ENCODE measurements around the gene PTRH1.
A peak's percentile ranks its signal among the peaks of the same experiment; 100 is the strongest.

Gene PTRH1

GRCh38 chr9:127717766-127718165, 2.3 kb upstream of the PTRH1 start:
- no peaks in the 10 kb centered on the region for H3K27me3 ChIP-seq
- peaks cover 0 to 18% (median 15%) of the 10 kb centered on the region in 11 experiments; a peak in 17 of 22 replicates for H4K20me1 ChIP-seq
- H3K4me2 ChIP-seq, result peak overlapping the region in 8 of 11 experiments; percentile 1 to 99 (median 94); a peak in 12 of 22 replicates
- no peaks in the 10 kb centered on the region for H3K36me3 ChIP-seq
- H3K4me3 ChIP-seq, result no peak overlapping the region
- peak overlapping the region in 3 of 11 experiments; percentile 30 to 37 (median 35); a peak in 4 of 22 replicates for H3K9ac ChIP-seq
- peak overlapping the region in 2 of 11 experiments; percentile 45 to 65; a peak in 2 of 22 replicates for H3K27ac ChIP-seq
- TF ChIP-seq Cebpa-rat (IDR thresholded peaks at IDR 0.05), result no peak
- H3K4me1 ChIP-seq, result peaks cover 38 to 69% (median 66%) of the 10 kb centered on the region in 10 experiments
- no peaks in the 10 kb centered on the region for H3K9me3 ChIP-seq (replicated peaks in 1 of 11)

- no peaks in the 10 kb centered on the region for H3K27me3 ChIP-seq
- H3K27ac ChIP-seq, result peak overlapping the region in 9 of 11 experiments; percentile 37 to 73 (median 63); a peak in 15 of 22 replicates
Observed at GRCh38 chr9:127716412-127716811, 949 bp upstream of the PTRH1 start.

GRCh38 chr9:127714951-127715469, 453 bp downstream of the PTRH1 start:
- Histone ChIP-seq H3K36me3 (no peaks in the 10 kb centered on the region), H3K4me3 (peak overlapping the region; percentile 74 to 93 (median 80)), H3K9ac (peak overlapping the region; percentile 67 to 87 (median 80)), H4K20me1 (peaks cover 0 to 46% (median 41%) of the 10 kb centered on the region in 11 experiments; a peak in 19 of 22 replicates), H3K9me3 (replicated peaks in 1 of 11) (no peaks in the 10 kb centered on the region), H3K27me3 (no peaks in the 10 kb centered on the region), H3K27ac (peak overlapping the region; percentile 37 to 73 (median 63); a peak in 21 of 22 replicates), H3K4me2 (peak overlapping the region; percentile 89 to 100 (median 98)), H3K4me1 (peaks cover 48 to 76% (median 70%) of the 10 kb centered on the region in 10 experiments)
- no peak for TF ChIP-seq Cebpa-rat (IDR thresholded peaks at IDR 0.05)

More at GRCh38 chr9:127716412-127716811, 949 bp upstream of the PTRH1 start:
- no peaks in the 10 kb centered on the region for H3K9me3 ChIP-seq (replicated peaks in 1 of 11)
- H3K4me1 ChIP-seq, result peaks cover 46 to 74% (median 69%) of the 10 kb centered on the region in 10 experiments
- no peak for TF ChIP-seq Cebpa-rat (IDR thresholded peaks at IDR 0.05)
- H3K36me3 ChIP-seq, result no peaks in the 10 kb centered on the region
- H3K9ac ChIP-seq, result peak overlapping the region in 9 of 11 experiments; percentile 71 to 87 (median 80); a peak in 13 of 22 replicates
- peak overlapping the region in 7 of 10 experiments; percentile 76 to 89 (median 79); a peak in 11 of 20 replicates for H3K4me3 ChIP-seq
- H4K20me1 ChIP-seq, result peaks cover 0 to 32% (median 28%) of the 10 kb centered on the region in 11 experiments; a peak in 19 of 22 replicates
- peak overlapping the region; percentile 89 to 100 (median 98) for H3K4me2 ChIP-seq

- H3K4me2 ChIP-seq, result peak overlapping the region; percentile 89 to 100 (median 98)
- H4K20me1 ChIP-seq, result peaks cover 0 to 54% (median 43%) of the 10 kb centered on the region in 11 experiments; a peak in 19 of 22 replicates
- H3K4me3 ChIP-seq, result peak overlapping the region; percentile 74 to 93 (median 80); a peak in 18 of 20 replicates
- no peak for TF ChIP-seq Cebpa-rat (IDR thresholded peaks at IDR 0.05)
- H3K9me3 ChIP-seq (replicated peaks in 1 of 11), result peaks cover 0 to 1% (median 0%) of the 10 kb centered on the region in 11 experiments; a peak in 1 of 22 replicates
- H3K27me3 ChIP-seq, result no peaks in the 10 kb centered on the region
- no peak overlapping the region for H3K27ac ChIP-seq
- peaks cover 40 to 68% (median 62%) of the 10 kb centered on the region in 10 experiments for H3K4me1 ChIP-seq
- H3K9ac ChIP-seq, result peak overlapping the region in 10 of 11 experiments; percentile 13 to 80 (median 48); a peak in 14 of 22 replicates
- H3K36me3 ChIP-seq, result no peaks in the 10 kb centered on the region
Observed at GRCh38 chr9:127714020-127714750, 1.3 kb downstream of the PTRH1 start.

- H3K9ac ChIP-seq, result no peak overlapping the region; a peak in 1 of 22 replicates
- no peaks in the 10 kb centered on the region for H3K27me3 ChIP-seq
- H3K9me3 ChIP-seq (replicated peaks in 1 of 11), result peaks cover 0 to 9% (median 0%) of the 10 kb centered on the region in 11 experiments; a peak in 6 of 22 replicates
- TF ChIP-seq Cebpa-rat (IDR thresholded peaks at IDR 0.05), result no peak
- peaks cover 0 to 5% (median 0%) of the 10 kb centered on the region in 11 experiments; a peak in 2 of 22 replicates for H3K36me3 ChIP-seq
- H3K4me1 ChIP-seq, result peaks cover 31 to 61% (median 55%) of the 10 kb centered on the region in 10 experiments
- H3K4me3 ChIP-seq, result no peak overlapping the region
- H4K20me1 ChIP-seq, result peaks cover 0 to 61% (median 43%) of the 10 kb centered on the region in 11 experiments; a peak in 19 of 22 replicates
- H3K4me2 ChIP-seq, result peak overlapping the region in 9 of 11 experiments; percentile 64 to 89 (median 81); a peak in 6 of 22 replicates
- H3K27ac ChIP-seq, result no peak overlapping the region
Observed at GRCh38 chr9:127712867-127713266, 2.6 kb downstream of the PTRH1 start.

GRCh38 chr9:127712371-127712770, 3.1 kb downstream of the PTRH1 start:
- peak overlapping the region; percentile 63 to 89 (median 81); a peak in 18 of 22 replicates for H3K4me2 ChIP-seq

DNA sequence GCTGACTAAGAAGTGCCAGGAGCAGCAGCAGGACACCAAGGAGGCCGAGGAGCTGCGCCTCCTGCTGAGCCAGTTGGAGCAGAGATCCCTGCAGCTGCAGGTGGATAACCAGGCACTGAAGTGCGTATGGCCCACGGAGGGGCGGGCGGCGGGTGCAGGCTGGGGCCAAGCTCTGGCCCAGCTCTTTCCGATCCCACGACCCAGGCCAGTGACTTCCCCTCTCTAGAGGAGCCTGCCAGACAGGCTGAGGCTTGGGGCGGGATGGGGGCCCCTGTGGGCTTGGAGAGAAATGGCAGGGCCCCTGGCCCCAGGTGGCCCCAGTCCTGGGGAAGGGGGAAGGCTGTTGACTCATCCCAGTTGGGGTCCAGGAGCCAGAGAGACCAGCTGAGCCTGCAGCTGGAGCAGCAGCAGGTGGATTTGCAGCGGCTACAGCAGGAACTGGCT, 3.6 kb downstream of the PTRH1 start:
- peaks cover 0 to 5% (median 0%) of the 10 kb centered on the region in 11 experiments; a peak in 2 of 22 replicates for H3K36me3 ChIP-seq
- no peak overlapping the region; a peak in 1 of 20 replicates for H3K4me3 ChIP-seq
- no peak for TF ChIP-seq Cebpa-rat (IDR thresholded peaks at IDR 0.05)
- peaks cover 0 to 9% (median 0%) of the 10 kb centered on the region in 11 experiments; a peak in 6 of 22 replicates for H3K9me3 ChIP-seq (replicated peaks in 1 of 11)
- peak overlapping the region; percentile 63 to 89 (median 81) for H3K4me2 ChIP-seq
- peak overlapping the region in 4 of 11 experiments; percentile 7 to 60 (median 33); a peak in 6 of 22 replicates for H3K9ac ChIP-seq
- peaks cover 37 to 62% (median 55%) of the 10 kb centered on the region in 10 experiments for H3K4me1 ChIP-seq
- H4K20me1 ChIP-seq, result peaks cover 0 to 61% (median 47%) of the 10 kb centered on the region in 11 experiments; a peak in 19 of 22 replicates
- no peaks in the 10 kb centered on the region for H3K27me3 ChIP-seq
- no peak overlapping the region for H3K27ac ChIP-seq

More at GRCh38 chr9:127712371-127712770, 3.1 kb downstream of the PTRH1 start:
- no peak for TF ChIP-seq Cebpa-rat (IDR thresholded peaks at IDR 0.05)
- H4K20me1 ChIP-seq, result peaks cover 0 to 61% (median 45%) of the 10 kb centered on the region in 11 experiments; a peak in 19 of 22 replicates
- H3K27ac ChIP-seq, result no peak overlapping the region
- peaks cover 32 to 62% (median 55%) of the 10 kb centered on the region in 10 experiments for H3K4me1 ChIP-seq
- peak overlapping the region in 1 of 11 experiments; percentile 60; a peak in 2 of 22 replicates for H3K9ac ChIP-seq
- no peak overlapping the region for H3K4me3 ChIP-seq
- H3K27me3 ChIP-seq, result no peaks in the 10 kb centered on the region
- H3K9me3 ChIP-seq (replicated peaks in 1 of 11), result peaks cover 0 to 9% (median 0%) of the 10 kb centered on the region in 11 experiments; a peak in 6 of 22 replicates
- peaks cover 0 to 5% (median 0%) of the 10 kb centered on the region in 11 experiments; a peak in 2 of 22 replicates for H3K36me3 ChIP-seq

DNA sequence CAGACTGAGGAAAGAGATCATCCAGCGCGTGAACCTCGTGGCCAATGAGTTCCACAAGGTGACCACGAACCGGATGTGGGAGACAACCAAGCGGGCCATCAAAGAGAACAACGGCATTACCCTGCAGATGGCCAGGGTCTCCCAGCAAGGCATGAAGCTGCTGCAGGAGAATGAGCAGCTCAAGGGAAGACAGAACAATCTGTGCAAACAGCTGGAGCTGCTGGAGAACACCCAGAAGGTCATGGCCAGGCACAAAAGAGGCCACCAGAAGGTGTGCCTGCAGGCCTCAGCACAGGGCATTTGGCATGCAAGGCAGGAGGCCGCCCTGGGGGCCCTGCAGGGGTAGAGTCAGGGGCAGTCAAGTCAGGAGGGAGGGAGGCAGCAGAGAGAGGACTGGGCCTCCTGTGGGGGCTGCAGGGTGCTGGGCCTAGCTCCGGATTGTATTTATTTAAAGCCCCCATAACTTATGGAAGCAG, 4.2 kb downstream of the PTRH1 start:
- Histone ChIP-seq H3K4me3 (no peak overlapping the region), H3K27ac (no peak overlapping the region), H3K4me1 (peaks cover 35 to 62% (median 53%) of the 10 kb centered on the region in 10 experiments), H3K36me3 (peaks cover 0 to 5% (median 0%) of the 10 kb centered on the region in 11 experiments; a peak in 2 of 22 replicates), H3K4me2 (peak overlapping the region; percentile 63 to 89 (median 81)), H4K20me1 (peaks cover 0 to 64% (median 48%) of the 10 kb centered on the region in 11 experiments; a peak in 19 of 22 replicates), H3K9me3 (replicated peaks in 1 of 11) (peaks cover 0 to 9% (median 0%) of the 10 kb centered on the region in 11 experiments; a peak in 6 of 22 replicates), H3K27me3 (no peaks in the 10 kb centered on the region), H3K9ac (peak overlapping the region in 6 of 11 experiments; percentile 7 to 60 (median 22); a peak in 6 of 22 replicates)
- TF ChIP-seq Cebpa-rat (IDR thresholded peaks at IDR 0.05), result no peak

All from BLaER1 treated with 17β-estradiol and CSF1 and Interleukin-3, amounts not matched to agents 10 nM and 100 nM (cell line).